Natural killer cell (primary cell): ENCODE data around the gene HOXD9. TPM values are rescaled to one million over a fixed set of nuclear protein-coding genes. Genes with fewer than 3 reads are reported as not detected.

Experiments used
- ATAC-seq, 3 donors: fragments of 150-1000 bp in 2 of 3; fragments of 200-7000 bp in 1 of 3; cut with Tn5 transposase; 1 replicate in 1 of 3; 2 replicates in 2 of 3; pipeline ENCODE4 v1.10.0; 2021; ENCODE audit warnings: mild to moderate bottlenecking in 2 of 3, moderate library complexity in 2 of 3
- DNase-seq, 2 donors: peaks; one replicate each; pipeline versions ENCODE4 v3.0.0 to v3.0.0-alpha.2; 2013 to 2021; ENCODE audit warnings: mixed read lengths in 1 of 2
- H3K27ac ChIP-seq: one replicate; pipeline ENCODE4 v1.5.1; 2013; ENCODE audit warnings: mild to moderate bottlenecking, low read length
- H3K27me3 ChIP-seq: one replicate; pipeline ENCODE4 v1.6.1; 2013; ENCODE audit warnings: low read length; ENCODE audit not compliant: control insufficient read depth, insufficient read depth
- H3K36me3 ChIP-seq: one replicate; pipeline ENCODE4 v1.6.1; 2013; ENCODE audit warnings: low read length; ENCODE audit not compliant: control insufficient read depth, insufficient read depth
- H3K4me1 ChIP-seq: one replicate; pipeline ENCODE4 v1.6.1; 2013; ENCODE audit warnings: low read length; ENCODE audit not compliant: control insufficient read depth, insufficient read depth
- H3K4me3 ChIP-seq: one replicate; pipeline ENCODE4 v1.5.1; 2013; ENCODE audit warnings: low read length
- H3K9me3 ChIP-seq: one replicate; pipeline ENCODE4 v1.6.1; 2013; ENCODE audit warnings: low read length; ENCODE audit not compliant: control insufficient read depth, insufficient read depth
- H3K27ac Mint-ChIP-seq, 2 donors: one replicate each; pipeline ENCODE4 v1.8.0; 2022; ENCODE audit warnings: mild to moderate bottlenecking in 2 of 2, mixed read lengths in 2 of 2, moderate library complexity in 1 of 2
- H3K27me3 Mint-ChIP-seq, 2 donors: one replicate each; pipeline ENCODE4 v1.8.0; 2022; ENCODE audit warnings: low read depth in 2 of 2, mixed read lengths in 2 of 2
- H3K36me3 Mint-ChIP-seq: one replicate; pipeline ENCODE4 v1.8.0; 2022; ENCODE audit warnings: mixed read lengths
- H3K4me1 Mint-ChIP-seq, 2 donors: one replicate each; pipeline ENCODE4 v1.8.0; 2022; ENCODE audit warnings: mixed read lengths in 2 of 2
- H3K4me3 Mint-ChIP-seq: one replicate; pipeline ENCODE4 v1.8.0; 2022; ENCODE audit warnings: mild to moderate bottlenecking, moderate library complexity, mixed read lengths
- H3K9me3 Mint-ChIP-seq, 2 donors: one replicate each; pipeline ENCODE4 v1.8.0; 2022; ENCODE audit warnings: mixed read lengths in 2 of 2
- CTCF ChIP-seq: fragments of 200-600 bp; IDR thresholded peaks from one replicate; pipeline ENCODE4 v1.8.0; 2022; ENCODE audit warnings: antibody characterized with exemption
- WGBS: methylation state at CpG from one replicate; pipeline ENCODE4 v1.1.7; 2013; ENCODE audit warnings: missing lambda C conversion rate; ENCODE audit not compliant: insufficient coverage; 5-methylcytosine and 5-hydroxymethylcytosine counted together
- intact Hi-C: fragments of 100-400 bp; cut with micrococcal nuclease; formaldehyde crosslinking; loops from one replicate; pipeline ENCODE4 v1.14.2; 2022
- total RNA-seq, 4 donors: library from RNA; stranded (reverse); fragments of 120-200 nt in 1 of 4; gene quantifications; one replicate each; pipeline versions ENCODE4 v1.2.3 to v1.2.4, GENCODE V29; 2013 to 2022

Gene HOXD9
- total RNA-seq, 3 donors from 2014 or later (not counting 1 experiment from before 2014, with no cell fraction given): not detected

GRCh38 chr2:176118601-176119339, 3.7 kb upstream of the HOXD9 start:
- WGBS: 13% methylated on average over 24 of the region's 24 CpGs
- Mint-ChIP-seq H3K36me3 (peaks cover 14% of the 10 kb centered on the region), H3K27me3 (peaks cover 67 to 72% of the 10 kb centered on the region in 2 donors), H3K27ac (no peak overlapping the region), H3K9me3 (peaks cover 2% of the 10 kb centered on the region in 2 donors), H3K4me3 (peak overlapping the region; percentile 28), H3K4me1 (peaks cover 9 to 11% of the 10 kb centered on the region in 2 donors)
- H3K36me3 ChIP-seq: no peaks in the 10 kb centered on the region
- H3K27me3 ChIP-seq: peaks cover 87% of the 10 kb centered on the region
- H3K9me3 ChIP-seq: peaks cover 13% of the 10 kb centered on the region
- intact Hi-C loops: no loop called here
- peaks cover 13% of the 10 kb centered on the region for H3K4me1 ChIP-seq
- H3K4me3 ChIP-seq: no peak overlapping the region
- DNase-seq: peak in 1 of 2 donors; percentile 49
- no peak for TF ChIP-seq CTCF
- H3K27ac ChIP-seq: no peak overlapping the region
- no peak for ATAC-seq

GRCh38 chr2:176120364-176121189, 1.9 kb upstream of the HOXD9 start:
- peaks cover 14% of the 10 kb centered on the region for H3K36me3 Mint-ChIP-seq
- TF ChIP-seq CTCF: no peak
- no peak overlapping the region for H3K27ac ChIP-seq
- H3K9me3 ChIP-seq: peaks cover 13% of the 10 kb centered on the region
- H3K27me3 Mint-ChIP-seq: peaks cover 74 to 79% of the 10 kb centered on the region in 2 donors
- H3K4me3 Mint-ChIP-seq: no peak overlapping the region
- H3K36me3 ChIP-seq: no peaks in the 10 kb centered on the region
- no peak overlapping the region for H3K27ac Mint-ChIP-seq
- DNase-seq (no peak), ATAC-seq (no peak)
- intact Hi-C loops: loop anchor here (5.0 kb wide), 1 partner anchor 33 kb away; no protein-coding TSS in a partner anchor
- H3K9me3 Mint-ChIP-seq: peaks cover 2% of the 10 kb centered on the region in 2 donors
- peaks cover 13% of the 10 kb centered on the region for H3K4me1 ChIP-seq
- H3K4me3 ChIP-seq: no peak overlapping the region
- WGBS: 10% methylated on average over 10 of the region's 13 CpGs
- peaks cover 9 to 11% of the 10 kb centered on the region in 2 donors for H3K4me1 Mint-ChIP-seq
- H3K27me3 ChIP-seq: peaks cover 87% of the 10 kb centered on the region

- Histone ChIP-seq H3K27me3 (peaks cover 86% of the 10 kb centered on the region), H3K4me1 (peaks cover 13% of the 10 kb centered on the region), H3K4me3 (no peak overlapping the region), H3K36me3 (no peaks in the 10 kb centered on the region), H3K9me3 (peaks cover 13% of the 10 kb centered on the region), H3K27ac (no peak overlapping the region)
- WGBS: 14% methylated on average over 50 of the region's 53 CpGs
- Mint-ChIP-seq H3K9me3 (peaks cover 2% of the 10 kb centered on the region in 2 donors), H3K27ac (no peak overlapping the region), H3K4me3 (no peak overlapping the region), H3K27me3 (peaks cover 78 to 80% of the 10 kb centered on the region in 2 donors), H3K4me1 (peaks cover 9 to 11% of the 10 kb centered on the region in 2 donors), H3K36me3 (peaks cover 14% of the 10 kb centered on the region)
- ATAC-seq: no peak
- intact Hi-C loops: loop anchor here (5.0 kb wide), 1 partner anchor 34 kb away; no protein-coding TSS in a partner anchor
- TF ChIP-seq CTCF: no peak
- DNase-seq: no peak
Observed at GRCh38 chr2:176121190-176122051, 1.1 kb upstream of the HOXD9 start.
